Common myeloid progenitor, CD34-positive (primary cell): ENCODE measurements around the gene XPNPEP2.

Experiments used
- CTCF ChIA-PET: fragments of 350-600 bp; sonication (Branson Sonifier 250); formaldehyde crosslinking; loops from one replicate; lab custom pipeline; 2021; ENCODE audit warnings: antibody characterized with exemption; lab: Charles Lee
- POLR2A ChIA-PET: fragments of 350-600 bp; sonication (Branson Sonifier 250); formaldehyde crosslinking; loops from one replicate; lab custom pipeline; 2021; ENCODE audit warnings: antibody characterized with exemption; lab: Charles Lee
- DNase-seq, 3 donors: peaks; one replicate each; pipeline versions ENCODE4 v3.0.0 to v3.0.0-alpha.2; 2013
- H3K27ac ChIP-seq, 2 experiments: 1 replicate in 1 of 2; 2 replicates in 1 of 2; pipeline ENCODE4 v1.7.0; 2013; ENCODE audit warnings: inconsistent platforms in 2 of 2, low read length in 2 of 2, mild to moderate bottlenecking in 2 of 2, low read depth in 1 of 2, moderate library complexity in 1 of 2; ENCODE audit not compliant: severe bottlenecking in 2 of 2, insufficient read depth in 1 of 2, poor library complexity in 1 of 2
- H3K27me3 ChIP-seq, 5 experiments: replicated peaks in 2 of 5; 1 replicate in 3 of 5; 2 replicates in 2 of 5; pipeline versions ENCODE4 v1.6.1 to v1.7.0; 2013; ENCODE audit warnings: low read length in 4 of 5, mild to moderate bottlenecking in 2 of 5, moderate library complexity in 2 of 5, inconsistent platforms in 1 of 5; ENCODE audit not compliant: insufficient read depth in 5 of 5, control insufficient read depth in 4 of 5
- H3K36me3 ChIP-seq, 4 experiments: 1 replicate in 2 of 4; 2 replicates in 2 of 4; pipeline versions ENCODE4 v1.6.1 to v1.7.0; 2013; ENCODE audit warnings: low read length in 3 of 4, control low read depth in 1 of 4, mild to moderate bottlenecking in 1 of 4; ENCODE audit not compliant: control insufficient read depth in 4 of 4, insufficient read depth in 4 of 4
- H3K4me1 ChIP-seq, 4 experiments: 1 replicate in 3 of 4; 2 replicates in 1 of 4; pipeline versions ENCODE4 v1.6.1 to v1.7.1; 2013; ENCODE audit warnings: low read length in 3 of 4, mild to moderate bottlenecking in 3 of 4, control low read depth in 1 of 4, inconsistent platforms in 1 of 4, moderate library complexity in 1 of 4; ENCODE audit not compliant: control insufficient read depth in 4 of 4, insufficient read depth in 4 of 4; ENCODE audit errors: control extremely low read depth in 1 of 4
- H3K4me3 ChIP-seq, 7 experiments: 1 replicate in 4 of 7; 2 replicates in 3 of 7; pipeline versions ENCODE4 v1.5.1 to v1.7.0; 2013; ENCODE audit warnings: mild to moderate bottlenecking in 7 of 7, low read length in 6 of 7, moderate library complexity in 6 of 7, inconsistent platforms in 2 of 7, low read depth in 2 of 7, control low read depth in 1 of 7; ENCODE audit not compliant: insufficient read depth in 4 of 7, control insufficient read depth in 1 of 7; ENCODE audit errors: extremely low read depth in 1 of 7
- H3K9me3 ChIP-seq, 5 experiments: 1 replicate in 4 of 5; 2 replicates in 1 of 5; pipeline versions ENCODE4 v1.6.1 to v1.7.1; 2013; ENCODE audit warnings: low read length in 4 of 5, mild to moderate bottlenecking in 2 of 5, inconsistent platforms in 1 of 5, low read depth in 1 of 5, moderate library complexity in 1 of 5; ENCODE audit not compliant: control insufficient read depth in 4 of 5, insufficient read depth in 2 of 5; ENCODE audit errors: control extremely low read depth in 1 of 5
- WGBS: methylation state at CpG from one replicate; pipeline ENCODE4 v1.1.5; 2013; ENCODE audit not compliant: insufficient coverage; 5-methylcytosine and 5-hydroxymethylcytosine counted together

XPNPEP2 gene

DNA sequence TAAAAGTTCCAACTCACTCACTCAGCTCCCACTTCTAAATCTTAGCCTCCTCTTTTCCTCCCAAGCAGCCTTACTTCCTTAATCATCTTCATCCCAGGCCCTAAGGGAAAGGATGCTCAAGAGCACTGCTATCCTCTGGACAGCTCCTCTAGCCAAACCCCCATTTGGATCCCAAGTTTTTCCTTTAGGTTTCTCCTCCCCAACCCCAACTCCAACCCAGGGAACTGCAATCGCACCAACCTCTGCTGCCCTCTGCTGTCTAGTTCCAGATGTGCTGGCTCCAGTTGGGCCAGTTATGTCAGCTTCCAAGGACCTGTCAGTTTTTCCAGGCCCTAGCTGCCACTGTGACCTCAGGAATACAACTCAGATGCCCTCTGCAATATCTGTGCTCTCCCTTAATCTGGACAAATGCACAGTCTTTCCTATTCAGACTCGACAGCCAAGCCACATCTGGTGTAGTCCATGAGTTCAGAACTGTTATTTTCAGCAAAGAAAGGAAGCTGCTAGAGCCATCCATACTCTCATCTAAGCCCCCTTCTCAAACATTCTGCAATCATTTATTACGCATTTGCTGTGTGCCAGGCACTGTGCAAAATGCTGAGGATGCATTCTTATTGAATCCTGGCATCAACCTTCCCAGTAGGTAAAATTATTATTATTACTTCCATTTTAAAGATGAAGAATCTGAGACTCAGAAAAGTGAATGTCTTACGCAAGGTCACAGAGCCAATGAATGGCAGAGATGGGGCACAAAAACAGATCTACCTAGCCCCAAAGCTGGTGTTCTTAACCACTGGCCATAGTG is 12.3 kb upstream of the XPNPEP2 start:
- DNase-seq, result peak in 2 of 3 donors; percentile 33 to 38
- 51% methylated on average over 3 of the region's 4 CpGs for WGBS
- Histone ChIP-seq H3K4me3 (no peak overlapping the region), H3K4me1 (peaks cover 0 to 17% (median 1%) of the 10 kb centered on the region in 4 experiments), H3K36me3 (no peaks in the 10 kb centered on the region), H3K27me3 (no peaks in the 10 kb centered on the region), H3K9me3 (no peaks in the 10 kb centered on the region), H3K27ac (no peak overlapping the region)
- ChIA-PET POLR2A (interaction anchor here (0.6 kb wide), 1 partner anchor 168 kb away, joined by 4 read pairs; no protein-coding TSS in a partner anchor), CTCF (interaction anchor here (0.6 to 5.5 kb wide), 19 partner anchors 8 to 353 kb away, joined by 3 to 47 read pairs (median 4); no protein-coding TSS in a partner anchor)

DNA sequence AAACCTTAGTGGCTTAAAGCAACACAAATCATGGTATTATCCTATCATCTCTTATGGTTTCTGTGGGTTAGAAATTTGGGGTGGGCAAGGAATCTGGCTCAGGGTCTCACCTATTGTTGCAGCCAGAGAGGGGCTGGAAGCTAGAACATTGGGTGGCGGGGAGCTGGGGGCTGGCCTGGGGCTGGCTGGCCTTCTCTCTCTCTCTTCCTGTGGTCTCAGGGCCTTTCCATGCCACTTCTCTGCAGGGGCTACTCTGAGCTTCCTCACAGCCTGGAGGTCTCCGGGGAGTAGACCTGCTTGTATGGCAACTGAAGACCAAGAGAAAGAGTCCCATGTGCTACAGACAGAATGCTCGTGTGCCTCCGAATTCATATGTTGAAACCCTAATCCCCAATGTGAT is 10.7 kb upstream of the XPNPEP2 start:
- CTCF ChIA-PET, result interaction anchor here (0.6 to 3.2 kb wide), 4 partner anchors 9 to 124 kb away, joined by 3 to 13 read pairs (median 8); partner anchors contain the start of gene APLN
- 86% methylated on average over 3 of the region's 4 CpGs for WGBS
- POLR2A ChIA-PET, result no interaction called here

DNA sequence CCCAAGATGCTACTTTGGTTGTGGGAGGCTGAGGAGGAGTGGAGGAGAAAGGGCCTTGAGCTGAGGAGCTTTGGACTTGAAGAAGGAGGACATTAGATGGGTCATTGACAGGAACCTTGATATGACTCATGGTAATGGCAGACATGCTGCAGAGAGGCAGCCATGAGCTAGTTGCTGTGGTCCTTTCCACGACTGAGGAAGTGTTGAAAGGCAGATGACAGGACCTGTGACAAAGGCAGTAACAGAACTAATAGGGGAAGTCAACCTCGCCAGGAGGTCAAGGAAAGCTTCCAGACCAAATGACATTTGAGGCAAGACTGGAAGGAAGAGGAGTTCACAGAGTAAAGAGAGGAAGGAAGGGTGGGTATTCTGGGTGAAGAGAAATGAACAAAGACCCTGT is 7.6 kb upstream of the XPNPEP2 start:
- H3K27me3 ChIP-seq, result no peaks in the 10 kb centered on the region
- H3K4me1 ChIP-seq, result peaks cover 0 to 11% (median 1%) of the 10 kb centered on the region in 4 experiments
- POLR2A ChIA-PET, result no interaction called here
- no peak overlapping the region for H3K27ac ChIP-seq
- 25% methylated on average over 2 of the region's 2 CpGs for whole genome bisulfite sequencing
- CTCF ChIA-PET, result no interaction called here
- no peaks in the 10 kb centered on the region for H3K36me3 ChIP-seq
- peak in 2 of 3 donors; percentile 24 to 34 for DNase-seq
- no peaks in the 10 kb centered on the region for H3K9me3 ChIP-seq
- no peak overlapping the region for H3K4me3 ChIP-seq

More for the DNA sequence above, 10.7 kb upstream of the XPNPEP2 start:
- DNase-seq, result no peak
- no peak overlapping the region for H3K4me3 ChIP-seq
- peaks cover 0 to 11% (median 1%) of the 10 kb centered on the region in 4 experiments for H3K4me1 ChIP-seq
- H3K36me3 ChIP-seq, result no peaks in the 10 kb centered on the region
- no peaks in the 10 kb centered on the region for H3K9me3 ChIP-seq
- H3K27me3 ChIP-seq, result no peaks in the 10 kb centered on the region
- no peak overlapping the region for H3K27ac ChIP-seq

DNA sequence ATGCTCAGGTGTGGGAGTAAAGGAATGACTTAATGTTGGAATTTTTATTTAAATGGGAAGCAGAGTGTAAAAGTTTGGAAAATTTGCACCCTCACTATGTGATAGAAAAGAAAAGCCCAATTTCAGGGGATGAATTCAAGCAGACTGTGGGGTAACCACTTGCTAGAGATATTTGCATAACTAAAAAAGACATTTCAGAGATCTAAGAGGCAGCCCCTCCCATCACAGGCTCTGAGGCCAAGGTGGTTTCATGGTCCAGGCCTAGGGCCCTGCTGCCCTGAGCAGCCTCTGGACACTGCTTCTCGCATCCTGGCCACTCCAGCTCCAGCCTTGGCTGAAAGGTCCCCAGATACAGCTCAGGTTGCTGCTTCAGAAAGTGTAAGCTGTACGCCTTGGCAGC is 5.9 kb upstream of the XPNPEP2 start:
- ChIA-PET CTCF (no interaction called here), POLR2A (no interaction called here)
- 86% methylated on average over 2 of the region's 2 CpGs for WGBS
- Histone ChIP-seq H3K27me3 (no peaks in the 10 kb centered on the region), H3K27ac (no peak overlapping the region), H3K4me1 (peaks cover 0 to 19% (median 1%) of the 10 kb centered on the region in 4 experiments), H3K9me3 (no peaks in the 10 kb centered on the region), H3K4me3 (no peak overlapping the region), H3K36me3 (no peaks in the 10 kb centered on the region)
- DNase-seq, result no peak

DNA sequence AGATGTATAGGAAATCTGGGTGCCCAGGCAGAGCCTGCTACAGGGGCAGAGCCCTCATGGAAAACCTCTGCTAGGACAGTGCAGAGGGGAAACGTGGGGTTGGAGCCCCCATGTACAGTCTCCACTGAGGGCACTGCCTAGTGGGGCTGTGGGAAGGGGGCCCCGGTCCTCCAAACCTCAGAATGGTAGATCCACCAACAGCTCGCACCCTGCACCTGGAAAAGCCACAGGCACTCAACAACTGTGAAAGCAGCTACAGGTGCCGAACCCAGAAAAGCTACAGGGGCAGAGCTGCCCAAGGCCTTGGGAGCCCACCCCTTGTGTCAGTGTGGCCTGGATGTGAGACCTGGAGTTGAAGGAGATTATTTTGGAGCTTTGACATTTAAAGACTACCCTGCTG is 5.4 kb upstream of the XPNPEP2 start:
- Histone ChIP-seq H3K9me3 (no peaks in the 10 kb centered on the region), H3K4me3 (no peak overlapping the region), H3K27me3 (no peaks in the 10 kb centered on the region), H3K4me1 (peaks cover 0 to 21% (median 1%) of the 10 kb centered on the region in 4 experiments), H3K36me3 (no peaks in the 10 kb centered on the region), H3K27ac (no peak overlapping the region)
- POLR2A ChIA-PET, result no interaction called here
- DNase-seq, result no peak
- WGBS, result 75% methylated on average over 4 of the region's 4 CpGs
- CTCF ChIA-PET, result no interaction called here

DNA sequence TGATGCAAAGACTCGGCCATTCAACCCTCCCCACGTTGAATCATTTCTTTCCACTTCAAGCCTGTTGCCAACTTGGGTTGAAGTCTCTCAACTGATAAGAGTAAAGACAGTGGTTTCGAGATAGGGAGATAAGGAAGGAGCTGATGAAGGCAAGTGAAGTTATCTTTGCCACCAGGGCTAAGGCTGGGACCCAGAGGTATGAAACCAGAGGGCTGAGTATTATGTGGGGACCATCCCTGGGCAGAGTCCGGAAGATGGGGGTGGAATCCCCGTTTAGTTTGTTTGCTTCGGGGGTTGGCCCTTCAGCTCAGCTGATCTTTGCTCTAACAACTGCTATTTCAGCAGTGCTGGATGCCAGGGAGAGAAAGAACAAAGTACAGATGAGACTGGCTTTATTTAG is 2.3 kb upstream of the XPNPEP2 start:
- peak in 2 of 3 donors; percentile 16 to 30 for DNase-seq
- no peaks in the 10 kb centered on the region for H3K27me3 ChIP-seq
- ChIA-PET CTCF (interaction anchor here (1.1 to 2.2 kb wide), 3 partner anchors 10 to 86 kb away, joined by 3 to 11 read pairs (median 5); no protein-coding TSS in a partner anchor), POLR2A (no interaction called here)
- no peak overlapping the region for H3K4me3 ChIP-seq
- no peak overlapping the region for H3K27ac ChIP-seq
- WGBS, result 79% methylated on average over 3 of the region's 6 CpGs
- H3K4me1 ChIP-seq, result peaks cover 0 to 32% (median 3%) of the 10 kb centered on the region in 4 experiments
- no peaks in the 10 kb centered on the region for H3K9me3 ChIP-seq
- H3K36me3 ChIP-seq, result no peaks in the 10 kb centered on the region

DNA sequence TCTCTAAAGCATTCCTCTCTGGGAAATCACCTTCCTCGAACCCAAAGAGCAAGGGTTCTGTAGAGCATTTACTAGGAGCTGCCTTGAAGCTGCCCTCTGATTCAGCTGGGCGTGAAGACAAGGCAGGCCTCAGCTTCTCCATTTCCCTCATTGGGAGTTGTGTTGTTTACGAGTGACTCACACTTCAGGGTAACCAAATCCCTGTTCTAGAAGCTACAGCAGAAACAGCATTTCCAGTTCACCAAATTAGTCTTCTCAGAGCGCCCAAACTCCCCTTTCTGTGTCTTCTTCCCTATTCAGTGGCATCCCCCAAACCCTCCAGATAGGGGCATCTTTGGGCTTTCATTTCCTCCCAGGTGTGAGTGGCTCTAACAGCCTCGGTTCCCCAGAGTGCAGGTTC is 863 bp upstream of the XPNPEP2 start:
- H3K9me3 ChIP-seq, result no peaks in the 10 kb centered on the region
- peak in 2 of 3 donors; percentile 46 to 52 for DNase-seq
- H3K4me1 ChIP-seq, result peaks cover 2 to 38% (median 6%) of the 10 kb centered on the region in 4 experiments
- no peaks in the 10 kb centered on the region for H3K36me3 ChIP-seq
- no peaks in the 10 kb centered on the region for H3K27me3 ChIP-seq
- H3K4me3 ChIP-seq, result no peak overlapping the region
- ChIA-PET POLR2A (no interaction called here), CTCF (interaction anchor here (1.0 to 2.2 kb wide), 7 partner anchors 11 to 129 kb away, joined by 3 to 11 read pairs (median 3); no protein-coding TSS in a partner anchor)
- 69% methylated on average over 5 of the region's 5 CpGs for WGBS
- no peak overlapping the region for H3K27ac ChIP-seq
